ENCODE measurements around the gene GOLGA7B. TPM values are rescaled to one million over a fixed set of nuclear protein-coding genes. Genes with fewer than 3 reads are reported as not detected.

Gene GOLGA7B
- total RNA-seq, 1 donor from 2014 or later: 0.30 TPM

DNA sequence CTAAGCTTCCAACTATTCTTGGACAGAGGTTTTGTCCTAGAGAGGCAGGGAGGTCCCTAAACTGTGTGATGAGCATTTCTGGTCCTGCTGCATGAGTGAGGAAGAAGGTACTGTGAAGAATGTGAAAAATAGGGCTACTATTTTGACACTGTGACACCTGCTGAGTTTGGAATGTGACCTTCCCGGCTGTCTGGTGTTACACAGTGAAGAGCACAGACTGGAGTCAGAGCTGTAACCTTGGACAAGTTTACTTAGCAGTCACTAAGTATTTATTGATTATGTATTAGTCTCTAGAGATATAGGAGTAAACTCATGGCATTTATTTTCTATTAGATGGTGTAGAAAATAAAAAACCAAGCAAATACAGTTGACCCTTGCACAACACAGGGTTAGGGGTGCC lies 12.3 kb downstream of the GOLGA7B start:
- H3K27me3 Mint-ChIP-seq (ENCODE audit: low read depth): peaks cover 50% of the 10 kb centered on the region
- H3K36me3 Mint-ChIP-seq (ENCODE audit: low read depth): no peaks in the 10 kb centered on the region
- no peak overlapping the region for H3K4me3 Mint-ChIP-seq
- H3K27ac Mint-ChIP-seq (ENCODE audit: unreplicated experiment): no peak overlapping the region
- DNase-seq (ENCODE audit: low read depth, low spot score): no peak
- H3K9me3 Mint-ChIP-seq: no peaks in the 10 kb centered on the region
- TF ChIP-seq, protein P1, sequence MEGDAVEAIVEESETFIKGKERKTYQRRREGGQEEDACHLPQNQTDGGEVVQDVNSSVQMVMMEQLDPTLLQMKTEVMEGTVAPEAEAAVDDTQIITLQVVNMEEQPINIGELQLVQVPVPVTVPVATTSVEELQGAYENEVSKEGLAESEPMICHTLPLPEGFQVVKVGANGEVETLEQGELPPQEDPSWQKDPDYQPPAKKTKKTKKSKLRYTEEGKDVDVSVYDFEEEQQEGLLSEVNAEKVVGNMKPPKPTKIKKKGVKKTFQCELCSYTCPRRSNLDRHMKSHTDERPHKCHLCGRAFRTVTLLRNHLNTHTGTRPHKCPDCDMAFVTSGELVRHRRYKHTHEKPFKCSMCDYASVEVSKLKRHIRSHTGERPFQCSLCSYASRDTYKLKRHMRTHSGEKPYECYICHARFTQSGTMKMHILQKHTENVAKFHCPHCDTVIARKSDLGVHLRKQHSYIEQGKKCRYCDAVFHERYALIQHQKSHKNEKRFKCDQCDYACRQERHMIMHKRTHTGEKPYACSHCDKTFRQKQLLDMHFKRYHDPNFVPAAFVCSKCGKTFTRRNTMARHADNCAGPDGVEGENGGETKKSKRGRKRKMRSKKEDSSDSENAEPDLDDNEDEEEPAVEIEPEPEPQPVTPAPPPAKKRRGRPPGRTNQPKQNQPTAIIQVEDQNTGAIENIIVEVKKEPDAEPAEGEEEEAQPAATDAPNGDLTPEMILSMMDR (conservative IDR thresholded peaks at IDR 0.05): no peak
- no peaks in the 10 kb centered on the region for H3K4me1 Mint-ChIP-seq

DNA sequence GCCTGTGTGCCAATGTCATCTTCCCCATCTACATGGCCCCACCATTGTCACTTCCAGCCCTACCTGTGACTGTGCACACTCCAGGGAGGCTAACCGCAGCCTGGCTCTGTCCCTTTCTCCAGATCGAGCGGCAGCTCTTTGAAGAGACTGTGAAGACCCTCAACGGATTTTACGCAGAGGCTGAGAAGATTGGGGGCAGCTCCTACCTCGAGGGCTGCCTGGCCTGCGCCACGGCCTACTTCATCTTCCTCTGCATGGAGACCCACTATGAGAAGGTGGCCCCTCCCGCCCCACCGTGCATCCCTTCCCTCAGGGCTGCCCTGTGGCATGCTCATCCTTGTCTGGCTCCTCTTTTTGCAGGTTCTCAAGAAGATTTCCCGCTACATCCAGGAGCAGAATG lies 14.2 kb downstream of the GOLGA7B start:
- Mint-ChIP-seq H3K4me1 (no peaks in the 10 kb centered on the region), H3K9me3 (no peaks in the 10 kb centered on the region), H3K36me3 (ENCODE audit: low read depth) (no peaks in the 10 kb centered on the region), H3K27me3 (ENCODE audit: low read depth) (peaks cover 34% of the 10 kb centered on the region), H3K27ac (ENCODE audit: unreplicated experiment) (no peak overlapping the region), H3K4me3 (no peak overlapping the region)
- TF ChIP-seq, protein P1 (conservative IDR thresholded peaks at IDR 0.05): no peak
- DNase-seq (ENCODE audit: low read depth, low spot score): no peak

DNA sequence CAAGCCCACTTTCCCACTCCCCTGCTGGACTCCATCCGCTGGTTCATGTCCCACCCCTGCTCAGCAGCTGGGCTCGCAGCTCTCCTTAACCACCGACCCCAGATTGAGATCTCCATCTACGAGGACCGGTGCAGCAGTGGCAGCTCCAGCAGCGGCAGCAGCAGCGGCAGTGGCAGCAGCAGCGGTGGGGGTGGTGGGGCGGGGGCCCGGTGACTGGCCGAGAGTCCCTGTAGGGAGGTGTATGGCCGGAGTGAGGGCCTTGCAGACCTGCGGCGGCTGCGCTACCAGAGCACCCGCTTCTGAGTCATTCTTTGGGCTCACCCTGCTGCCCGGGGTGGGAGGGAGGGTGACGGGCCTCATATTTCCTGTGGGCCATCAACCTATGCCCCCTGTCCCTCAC lies 15.8 kb downstream of the GOLGA7B start:
- Mint-ChIP-seq H3K27me3 (ENCODE audit: low read depth) (peaks cover 33% of the 10 kb centered on the region), H3K36me3 (ENCODE audit: low read depth) (no peaks in the 10 kb centered on the region), H3K4me3 (no peak overlapping the region), H3K9me3 (no peaks in the 10 kb centered on the region), H3K27ac (ENCODE audit: unreplicated experiment) (peak overlapping the region; percentile 57), H3K4me1 (no peaks in the 10 kb centered on the region)
- no peak for DNase-seq (ENCODE audit: low read depth, low spot score)
- TF ChIP-seq, protein P1 (conservative IDR thresholded peaks at IDR 0.05): no peak

DNA sequence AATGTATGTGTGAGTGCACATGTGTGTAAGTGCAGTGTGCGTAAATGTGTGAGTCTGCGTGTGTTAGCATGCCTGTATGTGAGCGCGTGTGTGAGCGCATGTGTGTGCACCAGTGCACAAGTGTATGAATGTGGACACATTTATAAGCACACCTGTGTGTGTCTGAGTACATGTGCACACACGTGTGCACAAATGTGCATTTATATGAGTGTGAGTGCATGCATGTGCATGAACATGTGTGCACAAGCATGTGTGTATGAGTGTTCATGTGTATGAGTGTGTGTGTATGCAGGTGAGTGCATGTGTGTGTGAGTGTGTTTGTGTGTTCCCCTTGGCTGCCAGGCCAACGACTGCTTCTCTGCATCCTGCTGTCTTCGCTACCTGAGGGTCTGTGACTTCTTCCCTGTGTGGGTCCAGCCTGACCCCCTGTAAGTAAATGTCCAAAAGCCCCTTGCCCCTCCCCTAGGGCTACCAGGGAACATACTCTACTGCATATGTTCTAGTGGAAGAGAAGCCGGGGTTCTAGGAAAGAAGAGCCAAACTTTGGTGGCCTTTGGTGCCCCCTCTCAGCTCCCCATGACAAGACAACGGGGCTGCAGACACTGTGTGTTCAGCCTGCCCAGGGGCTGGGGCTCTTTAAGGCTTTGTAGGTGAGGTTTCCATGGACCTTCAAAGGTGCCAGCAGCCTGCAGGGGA lies 17.0 kb downstream of the GOLGA7B start:
- Mint-ChIP-seq H3K9me3 (no peaks in the 10 kb centered on the region), H3K36me3 (ENCODE audit: low read depth) (no peaks in the 10 kb centered on the region), H3K4me1 (no peaks in the 10 kb centered on the region), H3K4me3 (no peak overlapping the region), H3K27ac (ENCODE audit: unreplicated experiment) (no peak overlapping the region), H3K27me3 (ENCODE audit: low read depth) (peaks cover 33% of the 10 kb centered on the region)
- DNase-seq (ENCODE audit: low read depth, low spot score): no peak
- TF ChIP-seq, protein P1 (conservative IDR thresholded peaks at IDR 0.05): no peak

DNA sequence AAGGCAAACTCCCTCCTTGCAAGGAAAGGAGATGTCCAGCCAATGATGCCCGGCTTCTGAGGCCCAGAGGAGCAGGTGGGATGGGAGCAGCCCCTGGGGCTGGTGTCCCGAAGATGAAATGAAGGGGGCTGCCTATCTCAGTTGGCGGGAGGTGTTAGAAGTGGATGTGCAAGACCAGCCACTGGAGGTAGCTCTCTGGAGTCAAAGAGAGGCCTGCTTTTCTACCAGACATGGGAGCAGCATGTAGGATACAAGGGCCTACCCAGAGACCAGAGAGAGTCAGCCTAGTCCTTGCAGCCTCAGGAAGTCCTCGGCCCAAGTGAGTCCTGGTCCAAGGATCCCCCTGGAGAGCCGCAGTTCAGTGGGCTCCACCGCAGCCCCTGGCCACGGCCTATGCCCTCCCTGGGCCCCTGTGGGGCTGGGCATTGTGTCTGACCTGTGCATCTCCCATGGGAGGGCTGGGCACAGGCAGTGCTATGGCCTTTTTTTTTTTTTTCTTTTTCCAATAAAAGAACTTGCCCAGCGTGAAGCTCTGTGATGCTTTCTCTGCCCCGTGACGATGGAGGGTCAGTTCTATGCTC lies 17.7 kb downstream of the GOLGA7B start:
- Mint-ChIP-seq H3K9me3 (no peaks in the 10 kb centered on the region), H3K36me3 (ENCODE audit: low read depth) (no peaks in the 10 kb centered on the region), H3K27me3 (ENCODE audit: low read depth) (peaks cover 35% of the 10 kb centered on the region), H3K27ac (ENCODE audit: unreplicated experiment) (no peak overlapping the region), H3K4me1 (no peaks in the 10 kb centered on the region), H3K4me3 (no peak overlapping the region)
- DNase-seq (ENCODE audit: low read depth, low spot score): no peak
- TF ChIP-seq, protein P1 (conservative IDR thresholded peaks at IDR 0.05): no peak

Measured in neural crest cell (in vitro differentiated cells).